ENCODE data around the gene C1S. TPM values are rescaled to one million over a fixed set of nuclear protein-coding genes. Genes with fewer than 3 reads are reported as not detected.

Gene C1S
- 91.4 TPM for total RNA-seq

DNA sequence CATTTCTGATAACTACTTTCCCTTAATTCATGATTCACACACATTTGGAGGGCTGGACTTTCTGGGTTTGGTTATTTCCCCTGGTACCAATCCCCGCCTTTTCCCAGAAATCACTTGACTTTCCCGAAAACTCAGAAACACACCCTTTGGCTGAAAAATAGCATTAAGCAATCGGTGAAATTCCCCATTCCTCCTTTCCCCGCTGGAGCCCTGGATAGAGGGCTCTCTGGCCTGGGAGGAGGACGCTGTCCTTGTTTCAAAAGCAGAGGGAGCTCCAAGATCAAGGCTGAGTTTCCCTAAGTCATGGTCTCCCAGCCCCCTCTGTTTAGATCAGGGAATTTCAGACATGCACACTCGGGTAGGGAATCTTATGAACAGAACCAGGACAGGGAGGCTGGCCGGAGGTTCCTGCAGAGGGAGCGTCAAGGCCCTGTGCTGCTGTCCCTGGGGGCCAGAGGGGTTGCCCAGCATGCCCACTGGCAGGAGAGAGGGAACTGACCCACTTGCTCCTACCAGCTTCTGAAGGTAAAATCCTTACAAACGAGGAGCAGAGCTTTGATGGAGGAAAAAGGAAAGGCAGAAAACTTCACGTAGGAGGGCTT, at the start of gene C1S:
C1S (plus strand) TSS at position 366 of the 602 bp plus-strand sequence. CDS start 1,195 bp downstream, outside the sequence.

DNA sequence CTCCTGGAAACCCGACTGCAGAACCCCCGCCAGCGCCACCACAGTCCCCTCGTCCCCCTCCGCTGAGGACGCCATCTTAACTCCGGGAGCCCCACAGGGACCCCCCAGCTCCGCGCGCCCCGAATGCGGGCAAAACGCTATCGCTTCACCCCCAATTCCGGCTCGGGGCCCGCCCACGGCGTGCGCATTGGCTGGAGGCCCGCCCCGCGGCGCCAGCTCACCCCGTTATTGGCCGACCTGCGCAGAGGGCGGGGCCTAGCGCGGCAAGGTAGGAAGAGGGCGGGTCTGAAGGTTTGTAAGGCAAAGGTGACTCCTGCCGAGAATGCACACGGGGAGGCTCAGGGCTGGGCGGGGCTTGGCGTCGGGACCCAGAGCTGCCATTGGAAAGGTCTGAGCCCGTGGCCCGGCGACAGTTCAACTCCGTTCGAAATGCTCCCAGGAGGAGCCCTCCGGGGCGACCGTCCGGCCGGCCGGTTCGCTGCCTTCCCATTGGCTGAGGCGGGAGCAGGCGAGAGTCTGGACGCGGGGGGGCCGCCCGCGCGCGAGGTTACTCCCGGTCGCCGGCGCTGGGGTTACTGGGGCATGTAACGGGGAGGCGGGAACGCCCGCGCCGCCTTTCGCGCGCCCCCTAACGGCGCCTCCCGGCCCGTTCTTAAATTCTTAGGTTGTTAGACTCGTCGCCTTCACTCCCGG, 42.0 kb upstream of the C1S start, which contains the start of gene LPCAT3:
LPCAT3 (minus strand) TSS at position 127 of the 693 bp plus-strand sequence; CDS start at position 75, 52 bp downstream.

DNA sequence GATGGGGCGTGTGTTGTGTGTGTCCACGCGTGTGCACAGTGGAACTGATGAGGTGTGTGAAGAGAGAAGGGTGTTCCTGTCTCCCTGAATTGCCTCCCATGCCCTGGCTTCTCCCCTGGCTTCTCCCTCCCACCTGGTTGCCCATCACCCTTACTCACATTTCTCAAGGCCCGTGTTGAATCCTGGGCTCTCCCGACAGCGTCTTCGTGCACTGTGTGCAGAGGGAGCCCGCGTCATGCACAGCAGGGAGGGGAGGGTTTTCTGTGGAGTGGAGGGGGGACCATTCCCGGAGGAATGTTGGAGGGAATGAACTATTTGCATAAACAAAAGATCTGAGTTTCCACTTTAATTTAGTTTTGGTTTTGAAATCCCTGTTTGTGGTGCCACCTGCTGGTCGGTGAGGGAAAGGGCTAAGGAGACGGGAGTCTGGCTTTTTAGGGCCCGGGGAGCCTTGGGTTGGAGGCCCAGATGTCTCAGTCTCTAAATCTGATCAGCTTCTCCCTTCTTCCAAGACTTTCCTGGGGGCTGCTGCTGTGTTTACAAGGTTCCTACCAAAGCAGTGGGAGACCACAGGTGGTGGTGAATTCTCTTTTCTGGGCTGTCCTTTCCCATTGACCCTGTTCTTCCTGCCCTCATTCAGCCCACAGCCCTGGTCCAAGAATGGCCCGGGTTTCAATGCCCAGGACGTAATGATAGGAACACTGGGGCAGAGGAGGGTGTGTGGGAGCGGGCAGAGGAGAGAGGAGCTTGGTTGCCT, 31.9 kb downstream of the C1S start, which contains the start of gene C1R:
C1R (minus strand) TSS at position 217 of the 757 bp plus-strand sequence; CDS start at position 160, 57 bp downstream.

DNA sequence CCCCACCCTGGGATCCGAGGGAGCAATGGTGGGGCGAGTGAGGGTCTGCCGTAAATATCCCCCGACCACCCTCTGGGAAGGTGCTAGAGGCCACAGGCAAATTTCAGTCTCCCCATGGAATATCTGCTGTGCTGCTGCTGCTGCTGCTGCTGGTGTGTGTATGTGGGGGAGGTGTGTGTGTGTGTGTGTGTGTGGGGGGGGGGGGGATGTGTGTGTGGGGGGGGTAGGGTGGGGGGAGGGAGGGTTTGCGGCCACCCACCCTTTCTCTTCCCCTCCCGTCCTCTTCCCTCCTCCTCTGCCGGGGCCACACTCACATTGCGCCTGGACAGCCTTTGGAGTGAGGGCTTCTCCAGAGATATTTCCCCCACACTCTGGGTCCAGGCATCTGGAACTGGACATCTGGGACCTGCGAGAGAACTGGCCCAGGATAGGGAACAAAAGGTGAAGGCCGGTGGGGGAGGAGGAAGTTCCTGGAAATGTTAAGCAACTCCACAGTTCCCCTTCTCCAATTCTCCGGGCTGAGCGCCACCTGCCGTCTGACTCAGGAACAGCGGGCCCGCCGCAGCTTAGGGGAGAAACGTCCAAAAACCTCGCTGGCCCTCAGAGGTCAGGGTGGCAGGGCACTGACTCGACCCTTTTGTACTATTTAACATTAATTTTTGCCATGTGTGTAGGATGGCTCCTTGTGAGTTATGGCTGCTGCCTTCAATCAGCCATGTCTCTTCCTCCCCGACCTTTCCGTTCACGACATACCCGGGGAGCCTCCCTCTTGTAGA, 48.5 kb downstream of the C1S start, which contains the start of gene C1RL:
C1RL (minus strand) TSS at position 419 of the 776 bp plus-strand sequence; CDS start at position 385, 34 bp downstream.

Other genes with a start within 250 kb of the C1S start
- 35.4 TPM for gene GPR162, start 238.9 kb upstream of the C1S start, total RNA-seq
- 97.3 TPM for gene P3H3, start 232.3 kb upstream of the C1S start, total RNA-seq
- gene GNB3, start 219.8 kb upstream of the C1S start, total RNA-seq: 223 TPM
- gene CDCA3, start 209.4 kb upstream of the C1S start, total RNA-seq: 6.3 TPM
- gene USP5, start 208.6 kb upstream of the C1S start, total RNA-seq: 52.8 TPM
- 547 TPM for gene TPI1, start 193.2 kb upstream of the C1S start, total RNA-seq
- 5.1 TPM for gene SPSB2, start 187.4 kb upstream of the C1S start, total RNA-seq
- gene LRRC23, start 155.9 kb upstream of the C1S start, total RNA-seq: 14.5 TPM
- 172 TPM for gene ENO2, start 146.1 kb upstream of the C1S start, total RNA-seq
- 50.9 TPM for gene ATN1, start 132.8 kb upstream of the C1S start, total RNA-seq
- gene RNU7-1, start 116.9 kb upstream of the C1S start, total RNA-seq: not detected
- gene C12orf57, start 116.7 kb upstream of the C1S start, total RNA-seq: 139 TPM
- gene PTPN6, start 109.4 kb upstream of the C1S start, total RNA-seq: 5.1 TPM
- 135 TPM for gene PHB2, start 90.1 kb upstream of the C1S start, total RNA-seq
- gene EMG1, start 89.8 kb upstream of the C1S start, total RNA-seq: 34.5 TPM
- 14.7 TPM for gene LPCAT3, start 42.2 kb upstream of the C1S start, total RNA-seq
- 94.5 TPM for gene C1R, start 31.7 kb downstream of the C1S start, total RNA-seq
- gene C1RL, start 48.5 kb downstream of the C1S start, total RNA-seq: 16.5 TPM
- gene RBP5, start 68.2 kb downstream of the C1S start, total RNA-seq: 1.4 TPM
- gene CLSTN3, start 69.7 kb downstream of the C1S start, total RNA-seq: 170 TPM
- gene PEX5, start 129.0 kb downstream of the C1S start, total RNA-seq: 52.9 TPM
- not detected for gene ACSM4, start 243.4 kb downstream of the C1S start, total RNA-seq

Data from camera-type eye (tissue), 1 donor.